ENCODE data around the gene KIF23. TPM values are rescaled to one million over a fixed set of nuclear protein-coding genes. Genes with fewer than 3 reads are reported as not detected.
A peak's percentile ranks its signal among the peaks of the same experiment; 100 is the strongest.

Gene KIF23
- total RNA-seq, 4 donors from 2014 or later: 4.5 to 13.2 (median 8.9) TPM

GRCh38 chr15:69410248-69410874, 3.8 kb upstream of the KIF23 start:
- Histone ChIP-seq H3K27me3 (no peaks in the 10 kb centered on the region), H3K4me1 (peaks cover 0 to 12% (median 2%) of the 10 kb centered on the region in 4 donors), H3K36me3 (no peaks in the 10 kb centered on the region), H3K4me3 (no peak overlapping the region), H3K9me3 (no peaks in the 10 kb centered on the region), H3K27ac (no peak overlapping the region)
- no peak for DNase-seq (ENCODE audit: low spot score in 2 of 2)
- TF ChIP-seq EP300 (IDR thresholded peaks at IDR 0.05): no peak
- TF ChIP-seq CTCF (IDR thresholded peaks at IDR 0.05): no peak
- TF ChIP-seq POLR2A (IDR thresholded peaks at IDR 0.05): no peak
- 49 to 59% methylated on average over 7 to 9 of the region's 9 CpGs for WGBS, 2 donors

GRCh38 chr15:69412274-69412673, 1.9 kb upstream of the KIF23 start:
- Histone ChIP-seq H3K4me1 (peaks cover 0 to 13% (median 3%) of the 10 kb centered on the region in 4 donors), H3K4me3 (no peak overlapping the region), H3K36me3 (no peaks in the 10 kb centered on the region), H3K27ac (no peak overlapping the region), H3K9me3 (no peaks in the 10 kb centered on the region), H3K27me3 (no peaks in the 10 kb centered on the region)
- TF ChIP-seq POLR2A (IDR thresholded peaks at IDR 0.05): no peak
- TF ChIP-seq CTCF (IDR thresholded peaks at IDR 0.05): no peak
- no peak for DNase-seq (ENCODE audit: low spot score in 2 of 2)

GRCh38 chr15:69412701-69413100, 1.4 kb upstream of the KIF23 start:
- DNase-seq (ENCODE audit: low spot score in 2 of 2): no peak
- Histone ChIP-seq H3K9me3 (no peaks in the 10 kb centered on the region), H3K27me3 (no peaks in the 10 kb centered on the region), H3K36me3 (no peaks in the 10 kb centered on the region), H3K4me1 (peaks cover 0 to 13% (median 3%) of the 10 kb centered on the region in 4 donors), H3K27ac (no peak overlapping the region), H3K4me3 (no peak overlapping the region)
- WGBS, 2 donors: 84 to 90% methylated on average over 1 of the region's 1 CpG
- TF ChIP-seq POLR2A (IDR thresholded peaks at IDR 0.05): no peak
- no peak for TF ChIP-seq EP300 (IDR thresholded peaks at IDR 0.05)
- TF ChIP-seq CTCF (IDR thresholded peaks at IDR 0.05): no peak

- Histone ChIP-seq H3K9me3 (no peaks in the 10 kb centered on the region), H3K4me1 (peaks cover 0 to 13% (median 3%) of the 10 kb centered on the region in 4 donors), H3K27ac (peak overlapping the region in 3 of 4 donors; percentile 39 to 80 (median 56)), H3K36me3 (no peaks in the 10 kb centered on the region), H3K4me3 (peak overlapping the region; percentile 36 to 93 (median 70)), H3K27me3 (no peaks in the 10 kb centered on the region)
- WGBS, 2 donors: 0 to 1% methylated on average over 20 to 26 of the region's 29 CpGs
- peak in 1 of 2 donors; percentile 15 for DNase-seq (ENCODE audit: low spot score in 2 of 2)
- TF ChIP-seq EP300 (IDR thresholded peaks at IDR 0.05) (no peak), CTCF (IDR thresholded peaks at IDR 0.05) (no peak), POLR2A (IDR thresholded peaks at IDR 0.05) (no peak)
Observed at GRCh38 chr15:69414701-69415167, 585 bp downstream of the KIF23 start.

- Histone ChIP-seq H3K4me1 (peaks cover 0 to 13% (median 3%) of the 10 kb centered on the region in 4 donors), H3K4me3 (peak overlapping the region in 1 of 4 donors; percentile 36), H3K36me3 (no peaks in the 10 kb centered on the region), H3K27me3 (no peaks in the 10 kb centered on the region), H3K9me3 (no peaks in the 10 kb centered on the region), H3K27ac (no peak overlapping the region)
- TF ChIP-seq CTCF (IDR thresholded peaks at IDR 0.05): no peak
- TF ChIP-seq EP300 (IDR thresholded peaks at IDR 0.05): no peak
- TF ChIP-seq POLR2A (IDR thresholded peaks at IDR 0.05): no peak
- 56 to 63% methylated on average over 3 of the region's 3 CpGs for WGBS, 2 donors
- DNase-seq (ENCODE audit: low spot score in 2 of 2): no peak
Observed at GRCh38 chr15:69415381-69415780, 1.2 kb downstream of the KIF23 start.
